ENCODE data around the gene FHAD1.
"Not testable (repeated sequence)": the region's sequence is repeated elsewhere in the genome, so short reads cannot be mapped to it uniquely, and the experiment has no call there.

GRCh38 chr1:15428252-15428651 lies 181.2 kb downstream of the FHAD1 start:
- TF ChIP-seq POLR2A (IDR thresholded peaks at IDR 0.05; ENCODE audit: extremely low read depth, insufficient read length); MAX (IDR thresholded peaks at IDR 0.05; ENCODE audit: low read depth, low read length); MYC (IDR thresholded peaks at IDR 0.05; ENCODE audit: low read depth, low read length): not testable (repeated sequence)
- TF ChIP-seq, protein P1, sequence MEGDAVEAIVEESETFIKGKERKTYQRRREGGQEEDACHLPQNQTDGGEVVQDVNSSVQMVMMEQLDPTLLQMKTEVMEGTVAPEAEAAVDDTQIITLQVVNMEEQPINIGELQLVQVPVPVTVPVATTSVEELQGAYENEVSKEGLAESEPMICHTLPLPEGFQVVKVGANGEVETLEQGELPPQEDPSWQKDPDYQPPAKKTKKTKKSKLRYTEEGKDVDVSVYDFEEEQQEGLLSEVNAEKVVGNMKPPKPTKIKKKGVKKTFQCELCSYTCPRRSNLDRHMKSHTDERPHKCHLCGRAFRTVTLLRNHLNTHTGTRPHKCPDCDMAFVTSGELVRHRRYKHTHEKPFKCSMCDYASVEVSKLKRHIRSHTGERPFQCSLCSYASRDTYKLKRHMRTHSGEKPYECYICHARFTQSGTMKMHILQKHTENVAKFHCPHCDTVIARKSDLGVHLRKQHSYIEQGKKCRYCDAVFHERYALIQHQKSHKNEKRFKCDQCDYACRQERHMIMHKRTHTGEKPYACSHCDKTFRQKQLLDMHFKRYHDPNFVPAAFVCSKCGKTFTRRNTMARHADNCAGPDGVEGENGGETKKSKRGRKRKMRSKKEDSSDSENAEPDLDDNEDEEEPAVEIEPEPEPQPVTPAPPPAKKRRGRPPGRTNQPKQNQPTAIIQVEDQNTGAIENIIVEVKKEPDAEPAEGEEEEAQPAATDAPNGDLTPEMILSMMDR (IDR thresholded peaks at IDR 0.05; ENCODE audit: low read depth, low read length): not testable (repeated sequence)
